K562 (cell line): ENCODE measurements around the gene TMEM30A. TPM values are rescaled to one million over a fixed set of nuclear protein-coding genes. Genes with fewer than 3 reads are reported as not detected.

ENCODE experiments used
- BDP1 ChIP-seq: IDR thresholded peaks from 3 replicates; pipeline ENCODE4 v1.6.1; 2011; ENCODE audit not compliant: insufficient read length, insufficient read depth
- CTBP1 ChIP-seq: fragments of 450-650 bp; IDR thresholded peaks from 2 replicates; pipeline ENCODE4 v1.6.1; 2016; ENCODE audit warnings: borderline replicate concordance
- CXXC5 ChIP-seq: fragments of 250-450 bp; sonication (Bioruptor Pico); IDR thresholded peaks from 2 replicates; pipeline ENCODE4 v1.8.0; 2022; ENCODE audit warnings: inconsistent platforms, mild to moderate bottlenecking, moderate library complexity
- HCFC1 ChIP-seq: IDR thresholded peaks from 2 replicates; pipeline ENCODE4 v1.6.1; 2012; ENCODE audit warnings: low read depth, low read length, improper control_type of control experiment
- KAT2B ChIP-seq: IDR thresholded peaks from one replicate; pipeline ENCODE4 v1.6.1; 2012; ENCODE audit warnings: low read depth, mild to moderate bottlenecking, control low read depth, inconsistent platforms, low read length, moderate library complexity
- MEIS2 ChIP-seq: fragments of 450-650 bp; IDR thresholded peaks from 2 replicates; pipeline ENCODE4 v1.6.1; 2014; ENCODE audit warnings: mild to moderate bottlenecking; ENCODE audit not compliant: partially characterized antibody
- MTA3 ChIP-seq: fragments of 450-650 bp; formaldehyde crosslinking; IDR thresholded peaks from 2 replicates; pipeline ENCODE4 v1.6.1; 2017; ENCODE audit warnings: mild to moderate bottlenecking, borderline replicate concordance
- POLR2G ChIP-seq: fragments of 200-400 bp; formaldehyde crosslinking; IDR thresholded peaks from 2 replicates; pipeline ENCODE4 v1.6.1; 2017; ENCODE audit warnings: low read depth, mild to moderate bottlenecking, antibody characterized with exemption, low read length, moderate library complexity
- RBBP5 ChIP-seq: fragments of 200-600 bp; sonication (generic); IDR thresholded peaks from 2 replicates; pipeline ENCODE4 v1.6.1; 2012; ENCODE audit warnings: borderline replicate concordance, mild to moderate bottlenecking, low read length, control low read depth, inconsistent platforms; ENCODE audit not compliant: insufficient read depth, poor library complexity, severe bottlenecking
- RBFOX2 ChIP-seq: fragments of 200-400 bp; formaldehyde crosslinking; IDR thresholded peaks from 2 replicates; pipeline ENCODE4 v1.6.1; 2017; ENCODE audit warnings: low read depth, mild to moderate bottlenecking, low read length, moderate library complexity
- SREBF2 ChIP-seq: sonication (generic); formaldehyde crosslinking; IDR thresholded peaks from 2 replicates; pipeline ENCODE4 v1.4.0; 2020; ENCODE audit warnings: mild to moderate bottlenecking, missing genetic modification reagents
- TCF7L2 ChIP-seq: fragments of 150-350 bp; IDR thresholded peaks from 2 replicates; pipeline ENCODE4 v1.6.1; 2016; ENCODE audit warnings: low read depth, mild to moderate bottlenecking, low read length, moderate library complexity
- TEAD2 ChIP-seq: fragments of 450-650 bp; IDR thresholded peaks from 2 replicates; pipeline ENCODE4 v1.6.1; 2016; ENCODE audit warnings: missing genetic modification characterization, control low read depth, missing compliant biosample characterization
- WHSC1 ChIP-seq: IDR thresholded peaks from one replicate; pipeline ENCODE4 v1.6.1; 2012; ENCODE audit warnings: low read length, control low read depth, inconsistent platforms
- ZFX ChIP-seq: sonication (generic); formaldehyde crosslinking; IDR thresholded peaks from 2 replicates; pipeline ENCODE4 v1.8.0; 2022; ENCODE audit warnings: mild to moderate bottlenecking, missing genetic modification reagents, moderate library complexity
- ZNF140 ChIP-seq: fragments of 250-450 bp; sonication (Bioruptor Pico); IDR thresholded peaks from 2 replicates; pipeline ENCODE4 v1.8.0; 2021; ENCODE audit warnings: moderate library complexity, mild to moderate bottlenecking, inconsistent platforms
- ZNF143 ChIP-seq: sonication (generic); formaldehyde crosslinking; IDR thresholded peaks from 2 replicates; pipeline ENCODE4 v1.9.0; 2022; ENCODE audit warnings: mild to moderate bottlenecking, missing genetic modification reagents
- ZNF232 ChIP-seq: sonication (generic); formaldehyde crosslinking; IDR thresholded peaks from 2 replicates; pipeline ENCODE4 v1.8.0; 2022; ENCODE audit warnings: mild to moderate bottlenecking, missing genetic modification reagents
- ZNF76 ChIP-seq: fragments of 250-450 bp; sonication (Bioruptor Pico); IDR thresholded peaks from 2 replicates; pipeline ENCODE4 v1.4.0; 2020; ENCODE audit warnings: mild to moderate bottlenecking, moderate library complexity, borderline replicate concordance
- polyA plus RNA-seq, 8 experiments: library from polyadenylated mRNA; depleted of rRNA in 4 of 8; stranded (reverse) in 5 of 8; unstranded in 3 of 8; fragments of >200 nt; fragmentation: Nextera tagmentation in 2 of 8; fragmentation: Illumina TruSeq in 1 of 8; extraction: Ambion mirVana in 2 of 8; extraction: Trizol in 1 of 8; gene quantifications; 2 replicates each; pipeline versions ENCODE4 v1.2.1 to v1.2.3, GENCODE V29; 2011 to 2014; ENCODE audit warnings: inconsistent platforms in 1 of 8, missing spikeins in 1 of 8
- total RNA-seq, 7 experiments: library from RNA; depleted of rRNA in 6 of 7; stranded (reverse); fragments of >200 nt in 6 of 7; fragmentation: Illumina TruSeq in 2 of 7; extraction: Trizol in 2 of 7; gene quantifications; 2 replicates each; pipeline versions ENCODE4 v1.2.1 to v1.2.3, GENCODE V29; 2011 to 2021; ENCODE audit warnings: low replicate concordance in 1 of 7
- TF ChIP-seq, protein P1 (sequence below): fragments of 200-400 bp; formaldehyde crosslinking; IDR thresholded peaks from 2 replicates; pipeline ENCODE4 v1.6.1; 2017; ENCODE audit warnings: mild to moderate bottlenecking, low read depth, low read length, moderate library complexity
- TF ChIP-seq, protein P2 (sequence below): fragments of 450-650 bp; formaldehyde crosslinking; IDR thresholded peaks from 2 replicates; pipeline ENCODE4 v1.4.0; 2020; ENCODE audit warnings: mild to moderate bottlenecking
- TF ChIP-seq, protein P3 (sequence below): IDR thresholded peaks from 2 replicates; pipeline ENCODE4 v1.6.1; 2011; ENCODE audit not compliant: insufficient read length; ENCODE audit errors: extremely low read depth

Gene TMEM30A
- total and polyA plus RNA-seq, 9 of the 15 experiments (the other 6 are each of a cell fraction or from before 2014, with no cell fraction given): 6.5 to 31.2 (median 16.3) TPM

GRCh38 chr6:75284632-75285282 lies at the start of gene TMEM30A (continued):
- peak; percentile 95 for TF ChIP-seq POLR2G
- TF ChIP-seq, protein P1, sequence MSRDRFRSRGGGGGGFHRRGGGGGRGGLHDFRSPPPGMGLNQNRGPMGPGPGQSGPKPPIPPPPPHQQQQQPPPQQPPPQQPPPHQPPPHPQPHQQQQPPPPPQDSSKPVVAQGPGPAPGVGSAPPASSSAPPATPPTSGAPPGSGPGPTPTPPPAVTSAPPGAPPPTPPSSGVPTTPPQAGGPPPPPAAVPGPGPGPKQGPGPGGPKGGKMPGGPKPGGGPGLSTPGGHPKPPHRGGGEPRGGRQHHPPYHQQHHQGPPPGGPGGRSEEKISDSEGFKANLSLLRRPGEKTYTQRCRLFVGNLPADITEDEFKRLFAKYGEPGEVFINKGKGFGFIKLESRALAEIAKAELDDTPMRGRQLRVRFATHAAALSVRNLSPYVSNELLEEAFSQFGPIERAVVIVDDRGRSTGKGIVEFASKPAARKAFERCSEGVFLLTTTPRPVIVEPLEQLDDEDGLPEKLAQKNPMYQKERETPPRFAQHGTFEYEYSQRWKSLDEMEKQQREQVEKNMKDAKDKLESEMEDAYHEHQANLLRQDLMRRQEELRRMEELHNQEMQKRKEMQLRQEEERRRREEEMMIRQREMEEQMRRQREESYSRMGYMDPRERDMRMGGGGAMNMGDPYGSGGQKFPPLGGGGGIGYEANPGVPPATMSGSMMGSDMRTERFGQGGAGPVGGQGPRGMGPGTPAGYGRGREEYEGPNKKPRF: no peak
- TF ChIP-seq MTA3: peak; percentile 78
- TF ChIP-seq SREBF2: no peak
- TF ChIP-seq KAT2B: no peak
- TF ChIP-seq BDP1: no peak
- no peak for TF ChIP-seq WHSC1
- peak; percentile 93 for TF ChIP-seq RBBP5
- TF ChIP-seq ZNF143 (CRISPR knock-in tag): no peak
- TF ChIP-seq MEIS2: peak; percentile 66
- TF ChIP-seq, protein P2, sequence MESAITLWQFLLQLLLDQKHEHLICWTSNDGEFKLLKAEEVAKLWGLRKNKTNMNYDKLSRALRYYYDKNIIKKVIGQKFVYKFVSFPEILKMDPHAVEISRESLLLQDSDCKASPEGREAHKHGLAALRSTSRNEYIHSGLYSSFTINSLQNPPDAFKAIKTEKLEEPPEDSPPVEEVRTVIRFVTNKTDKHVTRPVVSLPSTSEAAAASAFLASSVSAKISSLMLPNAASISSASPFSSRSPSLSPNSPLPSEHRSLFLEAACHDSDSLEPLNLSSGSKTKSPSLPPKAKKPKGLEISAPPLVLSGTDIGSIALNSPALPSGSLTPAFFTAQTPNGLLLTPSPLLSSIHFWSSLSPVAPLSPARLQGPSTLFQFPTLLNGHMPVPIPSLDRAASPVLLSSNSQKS (CRISPR knock-in tag): no peak
- TF ChIP-seq RBFOX2: peak; percentile 92
- no peak for TF ChIP-seq ZNF140 (CRISPR knock-in tag)
- TF ChIP-seq, protein P3, sequence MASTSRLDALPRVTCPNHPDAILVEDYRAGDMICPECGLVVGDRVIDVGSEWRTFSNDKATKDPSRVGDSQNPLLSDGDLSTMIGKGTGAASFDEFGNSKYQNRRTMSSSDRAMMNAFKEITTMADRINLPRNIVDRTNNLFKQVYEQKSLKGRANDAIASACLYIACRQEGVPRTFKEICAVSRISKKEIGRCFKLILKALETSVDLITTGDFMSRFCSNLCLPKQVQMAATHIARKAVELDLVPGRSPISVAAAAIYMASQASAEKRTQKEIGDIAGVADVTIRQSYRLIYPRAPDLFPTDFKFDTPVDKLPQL: no peak
- TF ChIP-seq ZNF76 (CRISPR knock-in tag): no peak
- TF ChIP-seq TEAD2 (tag): no peak
- peak; percentile 57; the same call in 1 of the 2 replicates for TF ChIP-seq ZFX (CRISPR knock-in tag)
- TF ChIP-seq ZNF232 (CRISPR knock-in tag): no peak
- peak; percentile 82 for TF ChIP-seq CXXC5 (CRISPR knock-in tag)
- peak; percentile 88; the same call in 1 of the 2 replicates for TF ChIP-seq CTBP1
- TF ChIP-seq TCF7L2: no peak
- peak; percentile 73 for TF ChIP-seq HCFC1
